Hippocampal formation (tissue), 2 donors: ENCODE results near the gene RBM19.
A peak's percentile ranks its signal among the peaks of the same experiment; 100 is the strongest.

Experiments
- DNase-seq, 2 donors: peaks; one replicate each; lab custom pipeline; 2025; lab: John Stamatoyannopoulos, UW

RBM19 gene

DNA sequence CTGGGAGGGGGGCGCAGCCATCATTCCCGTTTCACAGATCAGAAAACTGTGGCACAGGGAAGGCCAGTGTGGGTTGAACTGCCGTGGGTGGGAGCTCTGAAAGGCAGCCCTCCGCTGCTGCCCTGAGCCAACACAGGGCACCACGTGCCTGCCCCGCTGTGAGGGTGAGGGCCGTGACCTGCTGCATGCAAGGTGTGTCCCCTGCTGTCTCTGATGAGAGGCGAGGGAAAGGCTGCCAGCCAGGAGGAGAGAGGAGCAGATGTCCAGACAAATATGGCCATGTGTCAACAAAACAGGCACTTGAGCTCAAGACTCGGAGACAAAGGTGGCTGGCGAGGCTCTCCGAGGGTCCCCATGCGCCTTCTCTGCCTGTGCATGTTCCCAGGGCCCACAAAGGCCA is 108.8 kb downstream of the RBM19 start:
- DNase-seq = no peak

DNA sequence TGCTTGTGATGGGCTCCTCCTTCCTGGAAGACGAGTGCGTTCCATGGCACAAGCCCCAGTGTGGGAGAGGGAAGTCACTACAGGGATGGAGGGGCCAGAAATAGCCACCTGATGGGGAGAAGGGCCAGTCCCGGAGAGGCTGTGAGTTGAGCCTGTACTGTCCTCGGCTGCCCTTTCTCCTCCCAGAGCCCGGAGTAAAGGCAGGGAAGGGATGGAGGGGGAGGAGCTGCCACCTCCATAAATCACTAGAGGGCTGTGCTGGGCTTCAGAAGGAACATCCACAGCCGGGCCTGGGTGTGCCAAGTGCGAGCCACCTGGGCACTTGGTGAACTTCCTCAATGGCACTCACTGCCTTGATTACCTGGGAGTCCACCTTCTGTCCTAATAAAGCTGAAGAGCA is 110.1 kb downstream of the RBM19 start:
- no peak for DNase-seq

DNA sequence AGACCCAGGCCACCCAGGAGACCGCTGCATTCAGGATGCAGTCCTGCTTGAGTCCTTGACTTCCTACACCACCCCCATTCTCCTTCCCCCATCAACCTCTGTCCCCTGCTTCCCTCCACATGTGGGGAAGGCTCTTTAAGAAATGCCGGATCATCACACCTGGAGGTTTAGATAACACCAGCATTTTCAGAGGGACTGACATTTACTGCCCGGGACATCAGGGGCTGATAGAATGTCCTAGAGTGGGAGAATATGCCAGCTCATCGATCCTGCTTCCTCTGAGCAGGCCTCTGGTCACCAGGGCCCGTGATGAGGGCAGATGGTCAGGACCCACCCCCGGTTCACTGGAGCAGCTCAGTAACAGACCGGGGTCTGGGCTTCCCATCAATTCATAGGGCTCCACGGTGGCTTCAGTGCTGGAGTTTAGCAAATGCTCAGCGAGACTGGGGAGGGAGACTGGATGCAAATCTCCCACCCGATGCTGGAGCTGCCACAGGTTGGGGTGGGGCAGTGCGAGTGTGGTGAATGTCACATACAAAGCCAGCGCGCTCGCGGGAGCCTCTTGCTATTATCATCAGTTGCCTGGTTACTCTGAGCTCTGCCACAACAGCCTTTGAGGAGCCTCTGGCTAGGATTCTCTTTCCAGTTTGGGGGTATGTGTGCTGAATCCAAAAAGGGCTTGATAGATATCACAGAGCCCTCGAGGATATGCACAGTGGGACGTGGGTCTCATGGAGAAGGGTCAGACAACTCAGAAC is 111.6 kb downstream of the RBM19 start:
- no peak for DNase-seq

DNA sequence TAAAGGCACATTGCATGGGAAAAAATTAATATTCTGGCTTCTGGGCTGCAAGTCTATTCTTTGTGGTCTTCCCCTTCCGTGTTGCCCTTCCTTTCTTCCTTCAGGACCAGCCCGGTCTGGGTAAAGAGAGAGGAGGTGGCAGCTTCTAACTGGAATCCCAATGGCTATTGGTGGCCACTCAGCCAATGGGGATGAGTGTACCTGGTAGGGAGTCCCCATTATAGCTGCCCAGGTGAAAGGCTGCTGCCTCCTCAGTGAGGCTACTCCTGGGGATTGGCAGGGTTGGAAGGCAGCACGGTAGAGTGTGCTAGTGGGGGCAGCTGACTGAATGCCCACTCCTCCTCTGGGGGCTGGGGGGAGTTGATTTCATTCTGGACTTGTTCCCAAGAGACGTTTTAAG is 112.6 kb downstream of the RBM19 start:
- no peak for DNase-seq

GRCh38 chr12:113852695-113853490 is 113.2 kb downstream of the RBM19 start:
- DNase-seq = peak; percentile 12 to 17

DNA sequence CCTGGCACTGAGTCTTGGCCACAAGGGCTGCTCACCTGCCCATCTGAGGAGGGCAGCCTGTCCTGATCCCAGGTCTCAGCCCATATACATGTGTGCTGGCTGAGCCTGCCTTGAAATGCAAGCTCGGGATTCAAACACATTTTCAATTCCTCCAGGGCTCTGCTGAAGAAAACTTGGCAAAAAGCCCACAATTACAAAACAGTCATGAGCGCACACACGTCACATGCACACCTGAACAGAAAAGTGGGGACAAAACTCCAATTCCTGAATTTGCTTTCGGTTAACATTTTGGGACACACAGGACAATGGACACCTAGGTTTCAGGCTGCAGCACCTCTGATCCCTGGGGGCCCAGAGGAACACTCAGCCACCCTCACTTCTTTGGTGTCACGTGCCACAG is 113.9 kb downstream of the RBM19 start:
- DNase-seq = no peak

DNA sequence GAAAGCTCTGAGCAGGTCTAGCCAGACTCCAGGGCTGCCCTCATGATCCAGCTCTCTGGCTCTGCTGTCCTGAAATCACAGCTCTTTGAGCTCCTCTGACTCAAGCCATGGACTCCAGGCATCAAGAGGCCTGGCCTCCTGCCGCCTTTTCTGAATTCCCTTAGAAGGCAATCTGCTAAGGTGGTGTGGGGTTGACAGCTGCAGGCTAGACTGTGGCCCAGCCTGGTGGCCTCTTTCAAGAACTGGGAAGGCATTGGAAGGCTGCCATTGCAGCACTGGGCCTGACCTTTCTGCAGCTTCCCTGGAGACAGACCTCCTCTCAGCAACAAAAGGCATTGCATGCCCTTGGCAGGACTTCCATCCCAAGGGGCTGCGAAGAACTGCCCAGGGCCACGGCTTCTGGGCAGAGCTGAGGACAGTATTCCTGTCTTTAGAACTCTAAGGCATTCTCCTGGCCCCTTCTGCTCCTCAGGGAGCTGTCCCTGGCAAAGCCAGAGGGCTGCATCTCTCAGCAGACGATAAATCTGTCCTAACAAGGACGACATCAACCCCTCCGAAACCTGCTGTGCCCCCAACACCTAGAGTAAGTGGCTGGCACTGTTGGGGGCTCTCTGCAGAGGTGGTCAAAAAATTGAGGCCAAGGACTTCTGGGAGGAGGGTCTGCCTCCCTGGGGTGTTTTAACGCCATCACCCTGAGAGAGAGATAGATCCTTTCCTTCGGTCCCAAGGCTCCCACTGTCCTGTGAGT is 115.6 kb downstream of the RBM19 start:
- peak; percentile 19 to 27 for DNase-seq

GRCh38 chr12:113847856-113848255 is 118.3 kb downstream of the RBM19 start:
- no peak for DNase-seq

GRCh38 chr12:113846883-113847755 is 119.0 kb downstream of the RBM19 start:
- DNase-seq = no peak

DNA sequence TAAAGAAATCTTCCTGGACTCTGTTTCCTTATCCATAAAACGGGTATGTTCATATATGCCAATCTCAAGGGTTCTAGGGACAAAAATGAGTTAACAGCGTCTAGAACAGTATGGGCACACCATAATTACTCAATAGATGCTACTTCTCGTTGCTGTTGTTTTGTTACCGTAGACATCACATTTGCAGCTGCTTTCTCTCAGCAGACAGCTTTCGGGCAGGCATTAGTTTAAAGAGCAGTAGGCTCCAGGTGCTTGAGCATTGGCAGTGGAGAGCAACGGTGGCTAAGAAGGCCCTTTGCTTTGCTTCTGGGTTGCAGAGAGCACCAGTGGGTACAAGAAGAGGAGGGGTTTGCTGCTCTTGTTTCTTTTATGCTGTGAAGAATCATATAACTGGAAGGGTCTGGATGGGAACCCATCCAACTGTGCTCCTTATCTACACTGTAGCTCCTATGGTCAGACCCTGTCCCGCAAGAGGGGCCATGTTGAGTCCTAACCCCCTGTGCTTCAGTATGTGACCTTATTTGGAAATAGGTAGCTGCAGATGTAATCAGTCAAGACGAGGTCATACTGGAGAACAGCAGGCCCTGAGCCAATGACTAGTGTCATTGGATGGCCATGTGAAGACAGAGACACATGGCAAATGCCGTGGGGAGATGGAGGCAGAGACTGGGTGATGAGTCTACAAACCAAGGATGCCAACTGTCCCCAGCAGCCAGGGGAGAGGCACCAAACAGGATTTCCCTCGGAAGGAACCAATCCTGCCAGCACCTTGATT is 120.0 kb downstream of the RBM19 start:
- DNase-seq = no peak

- no peak for DNase-seq
These were observed 121.5 kb downstream of the RBM19 start for GRCh38 chr12:113844495-113845210.

DNA sequence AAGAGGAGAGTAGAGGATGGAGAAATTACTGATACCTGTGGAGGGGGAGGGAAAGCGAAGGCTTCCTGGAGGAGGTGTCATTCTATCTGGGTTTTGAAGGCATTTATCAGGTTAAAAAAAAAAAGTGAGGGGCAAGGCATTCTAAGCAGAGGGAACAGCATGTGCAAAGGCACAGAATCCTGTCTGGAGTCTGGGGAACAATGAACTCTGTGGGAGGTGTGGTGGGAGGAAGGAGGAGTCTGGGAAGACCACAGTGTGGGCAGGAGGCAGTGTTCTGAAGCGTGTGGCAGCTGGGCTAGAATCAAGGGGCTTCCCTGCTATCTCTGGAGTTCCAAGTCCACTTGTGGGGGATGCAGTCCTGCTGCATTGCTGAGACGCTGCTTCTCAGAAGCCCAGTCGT is 123.4 kb downstream of the RBM19 start:
- DNase-seq = no peak

GRCh38 chr12:113841786-113842185 is 124.3 kb downstream of the RBM19 start:
- DNase-seq = no peak

DNA sequence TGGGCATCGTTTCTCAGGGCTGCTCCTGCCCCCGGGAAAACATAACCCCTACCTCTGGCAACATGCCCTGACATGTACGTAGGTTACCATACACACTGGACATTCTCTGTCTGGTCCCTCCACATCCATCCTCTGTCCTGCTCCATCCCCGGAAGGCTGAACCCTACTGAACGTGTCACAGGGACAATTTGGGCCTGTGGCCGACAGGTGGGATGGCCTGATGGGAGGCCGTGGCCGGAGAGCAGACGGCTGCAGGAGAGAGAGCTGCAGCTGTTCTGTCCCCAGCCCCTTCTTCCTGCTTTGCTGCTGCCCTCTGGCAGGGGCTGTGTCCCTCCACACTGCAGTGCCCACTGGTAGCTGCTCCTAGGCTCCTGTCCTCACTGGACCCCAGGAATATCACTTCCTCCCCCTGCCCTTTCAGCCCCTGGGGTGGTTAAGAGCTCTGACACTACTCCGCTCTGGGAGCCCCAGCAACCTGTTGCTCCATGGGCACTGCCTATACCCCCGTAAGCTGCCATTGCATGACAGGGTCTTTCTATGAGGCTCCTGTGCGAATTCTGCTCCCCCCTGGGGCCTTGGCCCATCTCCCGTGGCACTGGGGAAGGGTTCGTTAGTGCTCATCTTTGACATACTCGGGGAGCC is 125.6 kb downstream of the RBM19 start:
- DNase-seq = no peak

GRCh38 chr12:113838896-113839295 is 127.2 kb downstream of the RBM19 start:
- DNase-seq = no peak

DNA sequence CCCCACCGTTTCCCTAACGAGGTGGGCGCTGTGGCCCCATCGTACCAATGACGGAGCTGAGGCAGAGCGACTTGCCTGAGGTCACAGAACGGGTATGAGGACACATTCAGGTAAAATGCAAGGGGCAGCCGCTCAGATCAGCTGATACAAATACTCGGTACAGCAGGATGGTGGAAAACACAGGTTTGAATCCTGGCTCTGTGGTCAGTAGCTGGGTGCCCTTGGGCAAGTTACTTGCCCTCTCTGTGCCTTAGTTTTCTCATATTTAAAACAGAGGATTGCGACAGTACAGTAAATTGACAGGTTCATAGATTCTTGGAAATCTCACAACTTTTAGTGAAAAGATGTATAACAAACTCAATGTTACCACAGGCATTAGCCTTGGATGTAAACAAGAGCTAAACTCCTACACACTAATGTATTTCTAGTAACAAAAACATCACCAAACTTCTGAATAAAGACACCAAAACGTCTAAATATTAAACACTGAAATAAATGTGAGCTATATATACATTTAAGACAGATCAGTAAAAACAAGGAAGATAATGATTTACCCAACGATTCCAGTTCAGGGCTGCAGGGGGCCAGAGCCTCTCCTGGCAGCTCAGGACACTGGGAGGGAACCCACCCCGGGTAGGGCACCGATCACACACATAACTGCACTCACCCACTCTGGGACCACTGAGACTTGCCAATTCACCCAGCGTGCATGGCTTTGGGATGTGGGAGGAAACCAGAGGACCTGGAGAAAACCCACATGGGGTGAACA is 128.4 kb downstream of the RBM19 start:
- no peak for DNase-seq

DNA sequence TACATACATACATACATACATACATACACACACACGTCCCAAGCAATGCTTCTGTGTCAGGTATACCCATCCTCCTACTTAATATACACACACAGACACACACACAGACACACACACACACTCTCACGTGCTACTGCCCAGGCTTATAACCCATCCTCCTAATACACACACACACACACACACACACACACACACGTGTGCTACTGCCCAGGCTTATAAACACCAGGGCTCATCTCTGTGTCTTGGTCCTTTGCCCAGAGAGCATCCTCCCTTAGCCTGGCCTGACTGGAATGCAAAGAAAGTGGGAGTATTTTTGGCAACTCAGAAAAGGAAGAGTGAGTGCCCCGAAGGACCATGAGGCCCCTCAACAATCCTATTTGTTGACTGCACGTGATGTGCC is 129.0 kb downstream of the RBM19 start:
- no peak for DNase-seq

DNA sequence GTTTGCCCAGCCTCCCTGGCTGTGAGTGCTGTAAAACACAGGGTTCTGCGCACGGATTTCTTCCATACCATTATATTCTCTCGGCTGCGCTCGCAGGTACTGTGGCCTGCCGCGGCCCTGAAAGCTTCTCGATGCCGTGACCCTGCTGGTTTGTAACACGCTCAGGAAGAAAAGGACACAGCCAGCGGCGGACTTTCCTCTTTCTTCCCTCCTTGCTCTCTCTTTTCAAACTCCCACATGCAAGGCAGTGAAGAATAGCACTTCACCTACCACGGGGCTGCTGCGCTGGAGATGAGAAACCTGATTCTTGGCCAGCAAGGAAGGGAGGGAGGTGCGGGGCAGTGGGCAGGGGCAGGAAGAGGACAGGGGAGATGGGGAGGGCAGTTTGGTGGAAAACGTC is 130.2 kb downstream of the RBM19 start:
- no peak for DNase-seq

- no peak for DNase-seq
These were observed 130.7 kb downstream of the RBM19 start for GRCh38 chr12:113835433-113835832.
